GM21825 (cell line): ENCODE results near the gene CERKL.

Experiments
- ATAC-seq: cut with Tn5 transposase; IDR thresholded peaks from one replicate; pipeline ENCODE4 v1.9.1; 2021; ENCODE audit warnings: mild to moderate bottlenecking, moderate library complexity; ENCODE audit not compliant: unreplicated experiment

CERKL gene

GRCh38 chr2:181578829-181579228 is 78.1 kb downstream of the CERKL start:
- ATAC-seq: no peak

- ATAC-seq: no peak
Observed at GRCh38 chr2:181576431-181576830, 80.5 kb downstream of the CERKL start.

GRCh38 chr2:181575650-181576025 is 81.3 kb downstream of the CERKL start:
- ATAC-seq: no peak

GRCh38 chr2:181575024-181575649 is 81.8 kb downstream of the CERKL start:
- ATAC-seq: no peak

GRCh38 chr2:181574321-181574720 is 82.6 kb downstream of the CERKL start:
- no peak for ATAC-seq

- ATAC-seq: no peak
Observed at GRCh38 chr2:181573140-181573736, 83.7 kb downstream of the CERKL start.

- no peak for ATAC-seq
Observed at GRCh38 chr2:181570833-181571661, 85.9 kb downstream of the CERKL start.

GRCh38 chr2:181570059-181570458 is 86.8 kb downstream of the CERKL start:
- no peak for ATAC-seq

- ATAC-seq: no peak
Observed at GRCh38 chr2:181566334-181567032, 90.4 kb downstream of the CERKL start.

- no peak for ATAC-seq
Observed at GRCh38 chr2:181563101-181563692, 93.7 kb downstream of the CERKL start.

GRCh38 chr2:181558371-181558770 is 98.5 kb downstream of the CERKL start:
- ATAC-seq: no peak

GRCh38 chr2:181554061-181554830 is 102.7 kb downstream of the CERKL start:
- ATAC-seq: no peak

- ATAC-seq: no peak
Observed at GRCh38 chr2:181553244-181553643, 103.7 kb downstream of the CERKL start.

- no peak for ATAC-seq
Observed at GRCh38 chr2:181552808-181553207, 104.1 kb downstream of the CERKL start.

- no peak for ATAC-seq
Observed at GRCh38 chr2:181546086-181546485, 110.8 kb downstream of the CERKL start.

- no peak for ATAC-seq
Observed at GRCh38 chr2:181542170-181542569, 114.7 kb downstream of the CERKL start.

- ATAC-seq: no peak
Observed at GRCh38 chr2:181540421-181540820, 116.5 kb downstream of the CERKL start.

- no peak for ATAC-seq
Observed at GRCh38 chr2:181536730-181537129, 120.2 kb downstream of the CERKL start.

GRCh38 chr2:181528441-181528840 is 128.5 kb downstream of the CERKL start:
- ATAC-seq: no peak

- ATAC-seq: no peak
Observed at GRCh38 chr2:181527058-181527457, 129.8 kb downstream of the CERKL start.
